DND-41 (cell line): ENCODE data around the gene OR51B2.

Experiments
- ATAC-seq: fragments of 200-7000 bp; cut with Tn5 transposase; 3 replicates; pipeline ENCODE4 v1.9.1; 2021; ENCODE audit warnings: low read depth; ENCODE audit not compliant: insufficient read depth
- DNase-seq: peaks from one replicate; pipeline ENCODE4 v3.0.0-alpha.2; 2020
- H2AFZ ChIP-seq: 2 replicates; pipeline ENCODE4 v1.6.0; 2012; ENCODE audit warnings: low read depth, low read length
- H3K27ac ChIP-seq: 2 replicates; pipeline ENCODE4 v1.5.1; 2012; ENCODE audit warnings: low read length, inconsistent platforms
- H3K27me3 ChIP-seq: fragments of 200-600 bp; sonication (generic); 2 replicates; pipeline ENCODE4 v1.6.0; 2012; ENCODE audit warnings: low read length, mild to moderate bottlenecking, inconsistent platforms; ENCODE audit not compliant: insufficient read depth, poor library complexity
- H3K36me3 ChIP-seq: 2 replicates; pipeline ENCODE4 v1.5.1; 2012; ENCODE audit warnings: low read length, inconsistent platforms; ENCODE audit not compliant: insufficient read depth
- H3K4me1 ChIP-seq: 2 replicates; pipeline ENCODE4 v1.5.1; 2012; ENCODE audit warnings: mild to moderate bottlenecking, low read length; ENCODE audit not compliant: insufficient read depth
- H3K4me2 ChIP-seq: 2 replicates; pipeline ENCODE4 v1.6.0; 2012; ENCODE audit warnings: mild to moderate bottlenecking, moderate library complexity, low read length, inconsistent platforms; ENCODE audit not compliant: insufficient read depth
- H3K4me3 ChIP-seq, 2 experiments: fragments of 200-600 bp in 1 of 2; shearing (Covaris generic) in 1 of 2; 2 replicates each; pipeline ENCODE4 v1.5.1; 2012 to 2016; ENCODE audit warnings: inconsistent platforms in 2 of 2, low read length in 2 of 2, mild to moderate bottlenecking in 2 of 2, low read depth in 1 of 2, moderate library complexity in 1 of 2
- H3K79me2 ChIP-seq: 2 replicates; pipeline ENCODE4 v1.6.0; 2012; ENCODE audit warnings: low read length, inconsistent platforms; ENCODE audit not compliant: insufficient read depth
- H3K9ac ChIP-seq: 2 replicates; pipeline ENCODE4 v1.6.0; 2012; ENCODE audit warnings: low read depth, mild to moderate bottlenecking, inconsistent platforms, low read length, moderate library complexity
- H3K9me3 ChIP-seq: 2 replicates; pipeline ENCODE4 v1.5.1; 2012; ENCODE audit warnings: low read length, moderate library complexity, mild to moderate bottlenecking, inconsistent platforms; ENCODE audit not compliant: insufficient read depth, severe bottlenecking
- H4K20me1 ChIP-seq: 2 replicates; pipeline ENCODE4 v1.6.0; 2012; ENCODE audit warnings: low read length; ENCODE audit not compliant: insufficient read depth
- CTCF ChIP-seq: IDR thresholded peaks from 2 replicates; pipeline ENCODE4 v1.5.1; 2012; ENCODE audit warnings: borderline replicate concordance, low read length, moderate library complexity, mild to moderate bottlenecking; ENCODE audit not compliant: poor library complexity, severe bottlenecking; ENCODE audit errors: extremely low read depth
- EZH2 ChIP-seq: IDR thresholded peaks from 3 replicates; pipeline ENCODE4 v1.6.1; 2012; ENCODE audit warnings: borderline replicate concordance, low read depth, mild to moderate bottlenecking, moderate library complexity, low read length, inconsistent platforms; ENCODE audit not compliant: severe bottlenecking

Gene OR51B2

DNA sequence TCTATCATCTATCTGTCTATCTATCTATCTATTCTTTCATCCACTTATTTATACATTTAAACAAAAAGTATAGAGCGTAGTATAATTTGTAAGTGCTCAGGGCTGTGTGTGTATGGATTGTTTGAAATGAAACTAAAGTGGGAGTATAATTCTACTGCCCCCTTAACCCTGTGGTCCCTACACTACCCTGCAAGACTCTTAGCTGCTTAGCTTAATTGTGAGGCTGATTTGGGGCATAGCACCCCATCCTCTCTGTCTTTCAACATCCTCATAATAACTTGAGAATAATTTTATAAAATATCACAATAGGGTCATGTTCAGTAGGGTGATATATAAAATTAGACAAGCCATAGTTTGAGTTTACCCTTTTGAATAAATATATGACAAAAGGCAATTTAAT lies 34.0 kb downstream of the OR51B2 start:
- Histone ChIP-seq H3K27me3 (no peaks in the 10 kb centered on the region), H3K4me3 (no peak overlapping the region), H3K9me3 (no peaks in the 10 kb centered on the region), H3K36me3 (no peaks in the 10 kb centered on the region), H3K79me2 (no peaks in the 10 kb centered on the region), H3K4me1 (no peaks in the 10 kb centered on the region), H3K27ac (no peak overlapping the region), H2AFZ (no peak overlapping the region), H4K20me1 (no peaks in the 10 kb centered on the region), H3K4me2 (no peak overlapping the region), H3K9ac (no peak overlapping the region)
- TF ChIP-seq CTCF = no peak
- no peak for TF ChIP-seq EZH2
- ATAC-seq (no peak), DNase-seq (no peak)

- no peak overlapping the region for H3K27ac ChIP-seq
- H3K4me3 ChIP-seq = no peak overlapping the region
- TF ChIP-seq EZH2 (no peak), CTCF (no peak)
Observed at GRCh38 chr11:5289696-5290095, 34.4 kb downstream of the OR51B2 start.

GRCh38 chr11:5288906-5289550 lies 35.1 kb downstream of the OR51B2 start:
- Histone ChIP-seq H3K27ac (no peak overlapping the region), H3K4me2 (no peak overlapping the region), H3K79me2 (no peaks in the 10 kb centered on the region), H3K9ac (no peak overlapping the region), H3K36me3 (no peaks in the 10 kb centered on the region), H4K20me1 (no peaks in the 10 kb centered on the region), H3K27me3 (no peaks in the 10 kb centered on the region), H2AFZ (no peak overlapping the region), H3K4me1 (no peaks in the 10 kb centered on the region), H3K4me3 (no peak overlapping the region), H3K9me3 (no peaks in the 10 kb centered on the region)
- ATAC-seq = no peak
- no peak for DNase-seq
- TF ChIP-seq CTCF (no peak), EZH2 (no peak)

More at GRCh38 chr11:5289696-5290095, 34.4 kb downstream of the OR51B2 start:
- ATAC-seq = no peak
- no peak overlapping the region for H3K4me2 ChIP-seq
- no peak overlapping the region for H2AFZ ChIP-seq
- no peaks in the 10 kb centered on the region for H4K20me1 ChIP-seq
- no peaks in the 10 kb centered on the region for H3K27me3 ChIP-seq
- H3K79me2 ChIP-seq = no peaks in the 10 kb centered on the region
- H3K9me3 ChIP-seq = no peaks in the 10 kb centered on the region
- H3K9ac ChIP-seq = no peak overlapping the region
- no peak for DNase-seq
- no peaks in the 10 kb centered on the region for H3K4me1 ChIP-seq
- no peaks in the 10 kb centered on the region for H3K36me3 ChIP-seq
